Measurements from ENCODE around the gene PUM1. TPM values are rescaled to one million over a fixed set of nuclear protein-coding genes. Genes with fewer than 3 reads are reported as not detected.

PUM1 gene
- total and polyA plus RNA-seq, 2 of the 8 experiments (the other 6 are each of a cell fraction or from before 2014, with no cell fraction given) = 122 to 177 TPM

GRCh38 chr1:31036749-31037500 lies 28.6 kb downstream of the PUM1 start (continued):
- no peak; a peak in 1 of 3 replicates for TF ChIP-seq POLR2A (IDR thresholded peaks at IDR 0.05; ENCODE audit: control extremely low read depth in 1 of 2, low read depth in 2 of 2, low read length in 2 of 2)
- no peak for TF ChIP-seq GTF2F1 (IDR thresholded peaks at IDR 0.05; ENCODE audit: borderline replicate concordance, low read depth, low read length)

All from H1 (cell line).